Common myeloid progenitor, CD34-positive (primary cell): ENCODE data around the gene SERAC1.

ENCODE experiments used
- CTCF ChIA-PET: fragments of 350-600 bp; sonication (Branson Sonifier 250); formaldehyde crosslinking; loops from one replicate; lab custom pipeline; 2021; ENCODE audit warnings: antibody characterized with exemption; lab: Charles Lee
- POLR2A ChIA-PET: fragments of 350-600 bp; sonication (Branson Sonifier 250); formaldehyde crosslinking; loops from one replicate; lab custom pipeline; 2021; ENCODE audit warnings: antibody characterized with exemption; lab: Charles Lee
- DNase-seq, 3 donors: peaks; one replicate each; pipeline versions ENCODE4 v3.0.0 to v3.0.0-alpha.2; 2013
- H3K27ac ChIP-seq, 2 experiments: 1 replicate in 1 of 2; 2 replicates in 1 of 2; pipeline ENCODE4 v1.7.0; 2013; ENCODE audit warnings: inconsistent platforms in 2 of 2, low read length in 2 of 2, mild to moderate bottlenecking in 2 of 2, low read depth in 1 of 2, moderate library complexity in 1 of 2; ENCODE audit not compliant: severe bottlenecking in 2 of 2, insufficient read depth in 1 of 2, poor library complexity in 1 of 2
- H3K27me3 ChIP-seq, 5 experiments: replicated peaks in 2 of 5; 1 replicate in 3 of 5; 2 replicates in 2 of 5; pipeline versions ENCODE4 v1.6.1 to v1.7.0; 2013; ENCODE audit warnings: low read length in 4 of 5, mild to moderate bottlenecking in 2 of 5, moderate library complexity in 2 of 5, inconsistent platforms in 1 of 5; ENCODE audit not compliant: insufficient read depth in 5 of 5, control insufficient read depth in 4 of 5
- H3K36me3 ChIP-seq, 4 experiments: 1 replicate in 2 of 4; 2 replicates in 2 of 4; pipeline versions ENCODE4 v1.6.1 to v1.7.0; 2013; ENCODE audit warnings: low read length in 3 of 4, control low read depth in 1 of 4, mild to moderate bottlenecking in 1 of 4; ENCODE audit not compliant: control insufficient read depth in 4 of 4, insufficient read depth in 4 of 4
- H3K4me1 ChIP-seq, 4 experiments: 1 replicate in 3 of 4; 2 replicates in 1 of 4; pipeline versions ENCODE4 v1.6.1 to v1.7.1; 2013; ENCODE audit warnings: low read length in 3 of 4, mild to moderate bottlenecking in 3 of 4, control low read depth in 1 of 4, inconsistent platforms in 1 of 4, moderate library complexity in 1 of 4; ENCODE audit not compliant: control insufficient read depth in 4 of 4, insufficient read depth in 4 of 4; ENCODE audit errors: control extremely low read depth in 1 of 4
- H3K4me3 ChIP-seq, 7 experiments: 1 replicate in 4 of 7; 2 replicates in 3 of 7; pipeline versions ENCODE4 v1.5.1 to v1.7.0; 2013; ENCODE audit warnings: mild to moderate bottlenecking in 7 of 7, low read length in 6 of 7, moderate library complexity in 6 of 7, inconsistent platforms in 2 of 7, low read depth in 2 of 7, control low read depth in 1 of 7; ENCODE audit not compliant: insufficient read depth in 4 of 7, control insufficient read depth in 1 of 7; ENCODE audit errors: extremely low read depth in 1 of 7
- H3K9me3 ChIP-seq, 5 experiments: 1 replicate in 4 of 5; 2 replicates in 1 of 5; pipeline versions ENCODE4 v1.6.1 to v1.7.1; 2013; ENCODE audit warnings: low read length in 4 of 5, mild to moderate bottlenecking in 2 of 5, inconsistent platforms in 1 of 5, low read depth in 1 of 5, moderate library complexity in 1 of 5; ENCODE audit not compliant: control insufficient read depth in 4 of 5, insufficient read depth in 2 of 5; ENCODE audit errors: control extremely low read depth in 1 of 5
- WGBS: methylation state at CpG from one replicate; pipeline ENCODE4 v1.1.5; 2013; ENCODE audit not compliant: insufficient coverage; 5-methylcytosine and 5-hydroxymethylcytosine counted together

Gene SERAC1

DNA sequence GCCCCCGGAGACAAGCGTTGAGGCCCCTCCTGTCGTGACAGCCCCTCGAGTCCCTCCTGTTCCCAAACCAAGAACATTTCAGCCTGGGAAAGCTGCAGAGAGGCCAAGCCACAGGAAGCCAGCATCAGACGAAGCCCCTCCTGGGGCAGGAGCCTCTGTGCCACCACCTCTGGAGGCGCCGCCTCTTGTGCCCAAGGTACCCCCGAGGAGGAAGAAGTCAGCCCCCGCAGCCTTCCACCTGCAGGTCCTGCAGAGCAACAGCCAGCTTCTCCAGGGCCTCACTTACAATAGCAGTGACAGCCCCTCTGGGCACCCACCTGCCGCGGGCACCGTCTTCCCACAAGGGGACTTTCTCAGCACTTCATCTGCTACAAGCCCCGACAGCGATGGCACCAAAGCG lies 72.4 kb downstream of the SERAC1 start:
- no peak for DNase-seq
- POLR2A ChIA-PET = no interaction called here
- CTCF ChIA-PET = interaction anchor here (0.5 to 0.6 kb wide), 2 partner anchors 9 to 263 kb away, joined by 3 to 5 read pairs; no protein-coding TSS in a partner anchor
- no peaks in the 10 kb centered on the region for H3K27me3 ChIP-seq
- H3K36me3 ChIP-seq = peaks cover 10 to 46% (median 32%) of the 10 kb centered on the region in 4 experiments
- H3K27ac ChIP-seq = no peak overlapping the region
- H3K4me1 ChIP-seq = no peaks in the 10 kb centered on the region
- H3K9me3 ChIP-seq = no peaks in the 10 kb centered on the region
- WGBS = 96% methylated on average over 12 of the region's 15 CpGs
- H3K4me3 ChIP-seq = no peak overlapping the region

DNA sequence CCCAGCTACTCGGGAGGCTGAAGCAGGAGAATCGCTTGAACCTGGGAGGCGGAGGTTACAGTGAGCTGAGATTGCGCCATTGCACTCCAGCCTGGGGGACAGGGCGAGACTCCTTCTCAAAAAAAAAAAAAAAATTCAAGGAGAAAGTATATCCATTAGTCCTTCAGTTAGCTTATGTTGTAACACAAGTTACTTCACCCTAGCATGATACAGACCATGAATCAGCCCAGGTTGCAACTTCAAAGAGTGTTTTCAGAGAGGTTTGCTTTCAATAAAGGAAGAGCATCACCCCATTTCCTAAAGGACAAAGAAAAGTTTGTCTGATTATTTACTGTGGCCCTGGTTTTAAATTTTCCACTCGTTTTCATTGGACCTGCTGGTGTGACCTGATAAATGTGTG lies 73.0 kb downstream of the SERAC1 start:
- no peak for DNase-seq
- H3K4me3 ChIP-seq = no peak overlapping the region
- CTCF ChIA-PET = interaction anchor here (0.6 kb wide), 1 partner anchor 264 kb away, joined by 5 read pairs; no protein-coding TSS in a partner anchor
- peaks cover 10 to 46% (median 33%) of the 10 kb centered on the region in 4 experiments for H3K36me3 ChIP-seq
- no peaks in the 10 kb centered on the region for H3K27me3 ChIP-seq
- POLR2A ChIA-PET = no interaction called here
- no peak overlapping the region for H3K27ac ChIP-seq
- H3K9me3 ChIP-seq = no peaks in the 10 kb centered on the region
- no peaks in the 10 kb centered on the region for H3K4me1 ChIP-seq
- 96% methylated on average over 6 of the region's 6 CpGs for WGBS

DNA sequence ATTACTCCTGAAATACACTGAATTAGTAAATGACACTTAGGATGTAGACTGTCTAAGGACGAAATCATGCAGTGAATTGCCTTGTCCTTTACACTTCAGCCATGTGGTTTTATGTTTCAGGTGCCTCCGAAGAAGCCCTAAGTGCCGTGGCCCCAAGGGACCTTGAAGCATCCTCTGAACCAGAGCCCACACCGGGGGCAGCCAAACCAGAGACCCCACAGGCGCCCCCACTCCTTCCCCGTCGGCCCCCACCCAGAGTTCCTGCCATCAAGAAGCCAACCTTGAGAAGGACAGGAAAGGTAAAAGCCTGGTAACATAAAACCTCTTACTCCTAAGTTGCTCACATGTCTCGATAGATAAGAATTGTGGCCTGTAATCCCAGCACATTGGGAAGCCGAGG lies 75.3 kb downstream of the SERAC1 start:
- 96% methylated on average over 8 of the region's 9 CpGs for WGBS
- ChIA-PET CTCF (interaction anchor here (1.0 kb wide), 1 partner anchor 21 kb away, joined by 3 read pairs; no protein-coding TSS in a partner anchor), POLR2A (no interaction called here)
- Histone ChIP-seq H3K36me3 (peaks cover 12 to 59% (median 37%) of the 10 kb centered on the region in 4 experiments), H3K4me3 (no peak overlapping the region), H3K4me1 (no peaks in the 10 kb centered on the region), H3K27ac (no peak overlapping the region), H3K27me3 (no peaks in the 10 kb centered on the region), H3K9me3 (no peaks in the 10 kb centered on the region)
- DNase-seq = no peak

DNA sequence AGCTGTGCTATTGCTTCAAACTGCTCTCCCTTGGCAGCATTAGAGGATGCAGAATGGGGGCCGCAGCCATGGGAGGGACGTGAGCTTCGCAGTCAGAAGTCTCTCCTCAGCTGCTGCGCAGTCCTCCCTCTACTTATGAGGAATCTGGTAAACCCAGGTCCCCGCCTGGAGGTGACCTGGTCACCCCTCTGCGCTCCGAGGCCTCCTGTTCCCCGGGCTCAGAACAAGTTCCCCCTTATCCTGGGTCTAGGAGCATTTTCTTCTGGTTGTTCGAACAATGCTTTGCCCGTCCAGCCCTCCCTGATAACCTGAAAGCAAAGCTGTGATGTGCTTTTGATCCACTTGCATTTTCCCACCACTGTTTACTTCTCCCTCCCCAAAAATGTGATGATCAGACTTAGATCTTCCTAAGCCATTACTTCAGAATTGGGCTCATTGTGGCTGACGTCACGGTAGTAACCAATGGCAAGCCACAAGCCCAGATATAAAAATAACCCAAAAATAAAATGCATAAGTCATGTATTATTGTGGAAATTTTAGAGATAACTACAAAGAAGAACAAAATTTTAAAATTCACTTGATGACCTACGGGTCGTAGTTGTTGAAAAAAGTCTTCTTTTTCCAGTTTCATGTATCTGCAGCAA lies 80.7 kb downstream of the SERAC1 start:
- 95% methylated on average over 9 of the region's 14 CpGs for WGBS

DNA sequence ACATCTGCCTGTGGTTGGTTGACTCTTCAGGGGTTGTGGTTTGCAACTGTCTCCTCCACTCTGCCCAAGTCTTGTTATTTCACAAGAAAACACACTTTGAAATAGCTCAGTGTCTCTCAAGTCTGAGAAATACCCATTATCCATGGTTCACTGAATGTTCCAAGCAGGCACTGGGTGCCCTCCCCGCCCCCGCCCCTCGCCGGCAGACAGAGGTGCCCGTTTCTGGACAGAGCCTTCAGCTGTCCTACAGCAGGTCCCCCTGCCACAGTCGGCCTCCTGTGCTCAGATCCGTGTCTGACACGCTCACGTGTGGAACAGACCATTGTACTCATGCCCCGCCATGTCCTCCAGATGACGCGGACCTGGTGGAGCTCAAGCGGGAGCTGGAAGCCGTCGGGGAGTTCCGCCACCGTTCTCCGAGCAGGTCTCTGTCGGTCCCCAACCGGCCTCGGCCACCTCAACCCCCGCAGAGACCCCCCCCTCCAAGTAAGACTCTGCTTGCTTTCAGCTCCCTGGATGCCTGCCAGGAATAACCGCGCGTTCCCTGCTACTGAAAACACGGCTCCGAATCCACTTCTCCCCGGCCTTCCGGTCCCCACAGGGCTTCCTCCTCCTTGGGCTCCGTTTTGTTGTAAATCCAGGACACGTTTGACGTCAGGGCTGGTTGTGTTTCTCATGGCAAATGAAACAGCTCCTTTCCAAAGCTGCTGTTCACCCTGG lies 81.4 kb downstream of the SERAC1 start:
- Histone ChIP-seq H3K4me3 (no peak overlapping the region), H3K36me3 (peaks cover 4 to 56% (median 30%) of the 10 kb centered on the region in 4 experiments), H3K9me3 (no peaks in the 10 kb centered on the region), H3K27ac (no peak overlapping the region), H3K27me3 (no peaks in the 10 kb centered on the region), H3K4me1 (peaks cover 0 to 22% (median 11%) of the 10 kb centered on the region in 4 experiments)
- DNase-seq = peak; percentile 19 to 89 (median 85)
- ChIA-PET POLR2A (no interaction called here), CTCF (interaction anchor here (0.8 to 3.7 kb wide), 6 partner anchors 9 to 78 kb away, joined by 3 to 18 read pairs (median 3); no protein-coding TSS in a partner anchor)
- WGBS = 98% methylated on average over 31 of the region's 32 CpGs

More for the DNA sequence above, 80.7 kb downstream of the SERAC1 start:
- no peaks in the 10 kb centered on the region for H3K27me3 ChIP-seq
- no peak overlapping the region for H3K4me3 ChIP-seq
- ChIA-PET CTCF (interaction anchor here (0.8 to 3.7 kb wide), 6 partner anchors 9 to 79 kb away, joined by 3 to 18 read pairs (median 3); no protein-coding TSS in a partner anchor), POLR2A (no interaction called here)
- no peaks in the 10 kb centered on the region for H3K9me3 ChIP-seq
- H3K36me3 ChIP-seq = peaks cover 2 to 58% (median 31%) of the 10 kb centered on the region in 4 experiments
- H3K27ac ChIP-seq = no peak overlapping the region
- no peak for DNase-seq
- H3K4me1 ChIP-seq = peaks cover 0 to 22% (median 11%) of the 10 kb centered on the region in 4 experiments

DNA sequence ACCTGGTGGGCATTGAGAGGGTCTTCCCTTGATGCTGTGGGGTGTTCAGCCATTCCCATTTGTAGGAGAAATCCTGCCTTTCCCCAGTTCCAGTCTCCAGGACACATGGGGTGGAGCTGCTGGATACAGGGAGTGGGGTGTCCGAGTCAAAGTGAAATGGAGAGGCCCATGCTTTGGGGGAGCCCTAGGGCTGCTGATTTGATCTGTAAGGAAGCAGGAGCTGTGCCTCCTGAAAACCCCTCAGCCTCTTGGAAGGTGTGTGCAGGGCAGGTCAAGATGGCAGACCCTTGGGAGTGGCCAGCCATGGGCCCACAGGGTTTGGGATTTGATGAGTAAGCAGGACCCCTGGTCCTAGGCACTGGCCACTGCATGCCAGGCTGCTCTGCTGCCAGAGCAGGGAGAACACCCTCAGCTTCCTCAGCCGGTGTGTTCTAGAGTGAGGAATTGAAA lies 82.0 kb downstream of the SERAC1 start:
- CTCF ChIA-PET = interaction anchor here (1.3 to 3.7 kb wide), 3 partner anchors 9 to 78 kb away, joined by 3 to 18 read pairs (median 18); no protein-coding TSS in a partner anchor
- DNase-seq = no peak
- no peaks in the 10 kb centered on the region for H3K9me3 ChIP-seq
- 54% methylated on average over 2 of the region's 2 CpGs for WGBS
- H3K4me1 ChIP-seq = peaks cover 0 to 22% (median 11%) of the 10 kb centered on the region in 4 experiments
- no peaks in the 10 kb centered on the region for H3K27me3 ChIP-seq
- no peak overlapping the region for H3K27ac ChIP-seq
- H3K36me3 ChIP-seq = peaks cover 4 to 60% (median 34%) of the 10 kb centered on the region in 4 experiments
- H3K4me3 ChIP-seq = no peak overlapping the region
- POLR2A ChIA-PET = no interaction called here
